ENCODE measurements around the gene ZNF558. TPM values are rescaled to one million over a fixed set of nuclear protein-coding genes. Genes with fewer than 3 reads are reported as not detected.
A peak's percentile ranks its signal among the peaks of the same experiment; 100 is the strongest.

Gene ZNF558
- total RNA-seq = 32.9 TPM

GRCh38 chr19:8832132-8833021, at the start of gene ZNF558, which contains the start of gene MBD3L1:
Gene ZNF558, minus strand, starts transcription at chr19:8832304. Its CDS starts 9,645 bp downstream, at chr19:8822659.
Gene MBD3L1, plus strand, starts transcription at chr19:8832377. Its CDS starts 10,302 bp downstream, at chr19:8842679.
- DNase-seq (ENCODE audit: low read depth in 2 of 3, low spot score in 2 of 3) = peak; percentile 94 to 100 (median 100)

DNA sequence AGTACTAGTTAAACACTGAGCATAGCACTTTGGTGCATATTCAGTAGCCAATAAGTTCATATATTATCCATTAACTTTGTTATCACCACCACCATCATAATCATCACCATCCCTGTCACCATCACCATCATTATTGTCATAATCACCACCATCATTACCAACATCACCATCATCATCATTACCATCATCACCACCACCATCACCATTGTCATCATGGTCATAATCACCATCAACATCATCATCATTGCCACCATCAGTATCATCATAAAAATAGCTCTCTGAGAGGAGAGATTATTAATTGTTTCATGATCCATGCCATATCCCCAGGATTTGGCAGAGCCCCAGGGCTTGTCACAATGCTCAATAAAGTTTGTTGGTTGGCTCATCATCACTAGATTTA, 49.4 kb upstream of the ZNF558 start:
- DNase-seq (ENCODE audit: low read depth in 2 of 3, low spot score in 2 of 3) = no peak

- DNase-seq (ENCODE audit: low read depth in 2 of 3, low spot score in 2 of 3) = no peak
Observed at GRCh38 chr19:8880868-8881488, 48.9 kb upstream of the ZNF558 start.

- no peak for DNase-seq (ENCODE audit: low read depth in 2 of 3, low spot score in 2 of 3)
Observed at GRCh38 chr19:8877854-8878705, 46.0 kb upstream of the ZNF558 start.

GRCh38 chr19:8866344-8866743, 34.2 kb upstream of the ZNF558 start:
- DNase-seq (ENCODE audit: low read depth in 2 of 3, low spot score in 2 of 3) = no peak

GRCh38 chr19:8858260-8858659, 26.2 kb upstream of the ZNF558 start:
- DNase-seq (ENCODE audit: low read depth in 2 of 3, low spot score in 2 of 3) = no peak

DNA sequence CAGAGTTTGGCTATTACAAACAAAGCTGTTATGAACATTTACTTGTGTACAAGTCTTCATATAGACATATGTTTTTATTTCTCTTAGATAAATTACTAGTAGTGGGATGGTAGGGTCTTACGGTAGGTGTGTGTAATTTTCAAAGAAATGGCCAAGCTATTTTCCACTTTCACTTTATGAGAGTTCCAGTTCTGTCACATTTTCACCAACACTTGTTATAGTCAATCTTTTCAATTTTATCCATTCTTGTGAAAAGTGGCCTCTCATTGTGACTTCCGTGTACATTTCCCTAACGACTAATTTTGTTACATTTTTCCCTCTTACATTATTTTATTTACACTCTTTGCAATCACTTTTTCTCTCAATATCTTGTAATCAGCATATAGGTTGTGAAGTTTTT, 18.4 kb upstream of the ZNF558 start:
- no peak for DNase-seq (ENCODE audit: low read depth in 2 of 3, low spot score in 2 of 3)

GRCh38 chr19:8849232-8849631, 17.1 kb upstream of the ZNF558 start:
- no peak for DNase-seq (ENCODE audit: low read depth in 2 of 3, low spot score in 2 of 3)

DNA sequence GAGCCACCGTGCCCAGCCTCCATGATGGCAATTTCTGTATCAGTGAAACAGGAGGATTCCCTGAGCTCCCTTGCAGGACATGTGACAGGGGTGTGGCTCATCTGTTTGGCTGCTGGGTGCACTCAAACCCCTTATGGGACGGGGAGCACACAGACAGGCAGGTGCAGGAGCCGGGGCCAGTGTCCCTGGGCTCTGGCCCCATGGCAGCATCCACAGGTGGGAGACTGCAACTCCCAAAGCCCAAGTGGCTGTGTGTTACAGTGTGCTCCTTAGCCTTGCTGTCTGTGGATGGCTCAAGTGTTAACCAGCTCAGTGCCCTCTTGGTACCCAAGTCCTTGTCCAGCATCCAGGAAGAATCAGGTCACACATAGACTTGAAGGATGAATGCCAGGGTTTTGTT, 14.7 kb upstream of the ZNF558 start:
- no peak for DNase-seq (ENCODE audit: low read depth in 2 of 3, low spot score in 2 of 3)

DNA sequence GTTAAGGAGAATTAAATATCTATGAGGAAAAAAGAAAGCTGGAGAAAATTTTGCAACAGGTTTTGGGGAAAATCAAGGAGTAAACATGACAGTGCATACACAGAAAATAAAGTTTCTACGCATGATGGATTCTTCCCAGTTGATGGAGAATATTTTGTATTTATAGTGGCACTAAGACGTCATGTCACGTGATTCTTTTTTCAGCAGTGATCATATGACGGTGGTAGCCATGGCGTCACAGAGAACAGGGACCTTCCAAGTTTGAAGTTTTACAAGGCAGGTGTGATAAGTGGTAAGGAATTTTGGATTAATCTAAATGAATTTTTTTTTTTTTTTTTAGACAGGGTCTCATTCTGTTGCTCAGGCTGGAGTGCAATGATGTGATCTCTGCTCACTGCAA, 8.6 kb upstream of the ZNF558 start:
- DNase-seq (ENCODE audit: low read depth in 2 of 3, low spot score in 2 of 3) = no peak

GRCh38 chr19:8835877-8836276, 3.8 kb upstream of the ZNF558 start:
- DNase-seq (ENCODE audit: low read depth in 2 of 3, low spot score in 2 of 3) = no peak

DNA sequence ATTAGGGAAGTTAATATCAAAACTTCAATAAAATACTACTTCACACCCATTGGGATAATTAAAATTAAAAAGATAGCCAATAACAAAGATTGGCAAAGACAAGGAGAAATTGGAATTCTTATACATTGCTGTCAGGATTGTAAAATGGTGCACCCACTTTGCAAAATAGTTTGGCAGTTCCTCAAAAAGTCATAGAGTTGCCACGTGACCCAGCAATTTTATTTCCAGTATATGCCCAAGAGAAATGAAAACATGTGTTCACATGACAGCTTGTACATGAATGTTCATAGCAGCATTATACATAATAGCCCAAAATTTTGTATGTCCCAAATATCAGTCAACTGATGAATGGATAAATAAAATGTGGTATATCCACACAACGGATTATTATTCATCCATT, 3.3 kb upstream of the ZNF558 start:
- DNase-seq (ENCODE audit: low read depth in 2 of 3, low spot score in 2 of 3) = no peak

DNA sequence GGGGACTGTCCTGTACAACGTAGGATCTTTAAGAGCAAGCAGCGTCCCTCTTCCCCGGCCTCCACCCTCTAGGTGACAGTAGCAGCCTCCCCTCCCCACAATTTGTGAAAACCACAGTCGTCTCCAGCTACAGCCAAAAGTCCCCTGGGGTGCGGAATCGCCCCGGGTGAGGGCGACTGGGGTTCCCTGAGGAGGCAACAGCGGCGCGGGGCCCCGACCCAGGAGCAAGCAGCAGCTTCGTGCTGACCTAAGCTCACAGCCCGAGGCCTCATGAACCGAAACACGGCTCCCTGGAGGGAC, 322 bp downstream of the ZNF558 start:
- DNase-seq (ENCODE audit: low read depth in 2 of 3, low spot score in 2 of 3) = no peak

GRCh38 chr19:8831373-8831772, 731 bp downstream of the ZNF558 start:
- no peak for DNase-seq (ENCODE audit: low read depth in 2 of 3, low spot score in 2 of 3)

- no peak for DNase-seq (ENCODE audit: low read depth in 2 of 3, low spot score in 2 of 3)
Observed at GRCh38 chr19:8827277-8827676, 4.8 kb downstream of the ZNF558 start.

DNA sequence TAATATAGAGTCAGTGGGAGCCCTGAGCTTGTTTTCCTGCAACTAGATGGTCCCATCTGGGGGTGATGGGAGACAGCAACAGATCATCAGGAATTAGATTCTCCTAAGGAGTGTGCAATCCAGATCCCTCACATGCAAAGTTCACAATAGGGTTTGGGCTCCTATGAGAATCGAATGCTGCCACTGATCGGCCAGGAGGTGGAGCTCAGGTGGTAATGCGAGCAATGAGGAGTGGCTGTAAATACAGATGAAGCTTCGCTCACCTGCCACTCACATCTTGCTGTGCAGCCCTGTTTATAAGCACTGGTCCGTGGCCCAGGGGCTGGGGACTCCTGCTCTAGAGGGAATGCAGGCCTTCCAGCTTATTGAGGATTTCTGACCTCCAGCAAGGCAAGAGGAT, 5.7 kb downstream of the ZNF558 start:
- no peak for DNase-seq (ENCODE audit: low read depth in 2 of 3, low spot score in 2 of 3)

GRCh38 chr19:8821748-8822241, 10.3 kb downstream of the ZNF558 start:
- DNase-seq (ENCODE audit: low read depth in 2 of 3, low spot score in 2 of 3) = no peak

DNA sequence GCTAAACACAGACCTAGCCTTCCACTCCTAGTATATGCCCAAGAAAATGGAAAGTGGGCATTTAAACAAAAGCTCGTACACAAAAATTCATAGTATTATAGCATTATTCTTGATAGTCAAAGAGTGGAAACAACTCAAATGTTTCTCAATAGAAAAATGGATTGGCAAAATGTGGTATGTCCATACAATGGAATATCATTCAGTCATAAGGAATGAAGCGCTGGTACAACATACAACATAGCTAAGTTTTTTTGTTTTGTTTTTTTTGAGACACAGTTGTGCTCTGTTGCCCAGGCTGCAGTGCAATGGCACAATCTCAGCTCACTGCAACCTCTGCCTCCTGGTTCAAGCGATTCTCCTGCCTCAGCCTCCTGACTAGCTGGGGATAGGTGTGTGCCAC, 11.9 kb downstream of the ZNF558 start:
- DNase-seq (ENCODE audit: low read depth in 2 of 3, low spot score in 2 of 3) = no peak

DNA sequence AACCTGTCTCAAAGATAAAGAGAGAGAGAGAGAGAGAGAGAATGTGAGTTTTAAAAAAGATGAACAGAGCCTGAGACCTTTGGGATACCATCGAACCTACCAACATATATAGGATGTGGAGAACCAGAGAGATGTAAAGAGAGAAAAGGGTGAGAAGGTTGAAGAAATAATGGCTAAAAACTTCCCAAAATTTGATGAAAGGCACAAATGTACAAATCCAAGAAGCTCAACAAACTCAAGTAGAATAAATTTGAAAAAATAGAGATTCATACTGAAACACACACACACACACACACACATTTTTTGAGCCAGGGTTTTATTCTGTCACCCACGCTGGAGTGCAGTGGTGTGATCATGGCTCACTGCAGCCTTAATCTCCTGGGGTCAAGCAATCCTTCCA, 16.3 kb downstream of the ZNF558 start:
- no peak for DNase-seq (ENCODE audit: low read depth in 2 of 3, low spot score in 2 of 3)

- DNase-seq (ENCODE audit: low read depth in 2 of 3, low spot score in 2 of 3) = no peak
Observed at GRCh38 chr19:8814176-8814575, 17.9 kb downstream of the ZNF558 start.

Measured in hematopoietic multipotent progenitor cell (in vitro differentiated cells).